Measurements from ENCODE around the gene CACNA2D2.

Gene CACNA2D2

GRCh38 chr3:50493623-50494022, 9.8 kb downstream of the CACNA2D2 start:
- TF ChIP-seq EZH2phosphoT487 (IDR thresholded peaks at IDR 0.05; ENCODE audit: low read length) = no peak
- no peak for TF ChIP-seq EZH2 (optimal IDR thresholded peaks at IDR 0.05; ENCODE audit: low read depth, low read length)
- TF ChIP-seq, protein P1, sequence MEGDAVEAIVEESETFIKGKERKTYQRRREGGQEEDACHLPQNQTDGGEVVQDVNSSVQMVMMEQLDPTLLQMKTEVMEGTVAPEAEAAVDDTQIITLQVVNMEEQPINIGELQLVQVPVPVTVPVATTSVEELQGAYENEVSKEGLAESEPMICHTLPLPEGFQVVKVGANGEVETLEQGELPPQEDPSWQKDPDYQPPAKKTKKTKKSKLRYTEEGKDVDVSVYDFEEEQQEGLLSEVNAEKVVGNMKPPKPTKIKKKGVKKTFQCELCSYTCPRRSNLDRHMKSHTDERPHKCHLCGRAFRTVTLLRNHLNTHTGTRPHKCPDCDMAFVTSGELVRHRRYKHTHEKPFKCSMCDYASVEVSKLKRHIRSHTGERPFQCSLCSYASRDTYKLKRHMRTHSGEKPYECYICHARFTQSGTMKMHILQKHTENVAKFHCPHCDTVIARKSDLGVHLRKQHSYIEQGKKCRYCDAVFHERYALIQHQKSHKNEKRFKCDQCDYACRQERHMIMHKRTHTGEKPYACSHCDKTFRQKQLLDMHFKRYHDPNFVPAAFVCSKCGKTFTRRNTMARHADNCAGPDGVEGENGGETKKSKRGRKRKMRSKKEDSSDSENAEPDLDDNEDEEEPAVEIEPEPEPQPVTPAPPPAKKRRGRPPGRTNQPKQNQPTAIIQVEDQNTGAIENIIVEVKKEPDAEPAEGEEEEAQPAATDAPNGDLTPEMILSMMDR (IDR thresholded peaks at IDR 0.05; ENCODE audit: low read length) = no peak
- H3F3A ChIP-seq (ENCODE audit: insufficient read depth, low read length) = no peaks in the 10 kb centered on the region
- H3K4me1 ChIP-seq (ENCODE audit: low read length) = no peaks in the 10 kb centered on the region
- no peak overlapping the region for H2AFZ ChIP-seq (ENCODE audit: low read length)
- no peaks in the 10 kb centered on the region for H3K9me3 ChIP-seq (replicated peaks; ENCODE audit: insufficient read depth, low read length)
- no peak overlapping the region for H3K4me3 ChIP-seq (ENCODE audit: low read length)
- no peaks in the 10 kb centered on the region for H3K79me2 ChIP-seq (ENCODE audit: low read length)
- no peaks in the 10 kb centered on the region for H4K20me1 ChIP-seq (ENCODE audit: insufficient read depth, low read length)
- no peak for DNase-seq
- H3K27me3 ChIP-seq (replicated peaks; ENCODE audit: insufficient read depth, low read length) = peaks cover 55% of the 10 kb centered on the region
- no peaks in the 10 kb centered on the region for H3K9me2 ChIP-seq (replicated peaks; ENCODE audit: insufficient read depth, low read length)
- no peak overlapping the region for H3K27ac ChIP-seq (ENCODE audit: low read length)
- H3K4me2 ChIP-seq (ENCODE audit: low read depth, low read length) = no peak overlapping the region
- no peak overlapping the region for H3K9ac ChIP-seq (ENCODE audit: low read length)
- H3K36me3 ChIP-seq (replicated peaks; ENCODE audit: insufficient read depth, low read length) = no peaks in the 10 kb centered on the region

GRCh38 chr3:50493086-50493485, 10.3 kb downstream of the CACNA2D2 start:
- H2AFZ ChIP-seq (ENCODE audit: low read length) = no peak overlapping the region
- peaks cover 53% of the 10 kb centered on the region for H3K27me3 ChIP-seq (replicated peaks; ENCODE audit: insufficient read depth, low read length)
- H3K4me1 ChIP-seq (ENCODE audit: low read length) = no peaks in the 10 kb centered on the region
- no peaks in the 10 kb centered on the region for H4K20me1 ChIP-seq (ENCODE audit: insufficient read depth, low read length)
- no peak overlapping the region for H3K27ac ChIP-seq (ENCODE audit: low read length)
- TF ChIP-seq EZH2 (optimal IDR thresholded peaks at IDR 0.05; ENCODE audit: low read depth, low read length) = no peak
- no peak for TF ChIP-seq EZH2phosphoT487 (IDR thresholded peaks at IDR 0.05; ENCODE audit: low read length)
- TF ChIP-seq, protein P1 (IDR thresholded peaks at IDR 0.05; ENCODE audit: low read length) = no peak
- no peak overlapping the region for H3K4me2 ChIP-seq (ENCODE audit: low read depth, low read length)
- H3K9me2 ChIP-seq (replicated peaks; ENCODE audit: insufficient read depth, low read length) = no peaks in the 10 kb centered on the region
- H3K9me3 ChIP-seq (replicated peaks; ENCODE audit: insufficient read depth, low read length) = no peaks in the 10 kb centered on the region
- H3K9ac ChIP-seq (ENCODE audit: low read length) = no peak overlapping the region
- H3K79me2 ChIP-seq (ENCODE audit: low read length) = no peaks in the 10 kb centered on the region
- no peak overlapping the region for H3K4me3 ChIP-seq (ENCODE audit: low read length)
- no peaks in the 10 kb centered on the region for H3F3A ChIP-seq (ENCODE audit: insufficient read depth, low read length)
- no peaks in the 10 kb centered on the region for H3K36me3 ChIP-seq (replicated peaks; ENCODE audit: insufficient read depth, low read length)
- no peak for DNase-seq

- H2AFZ ChIP-seq (ENCODE audit: low read length) = no peak overlapping the region
- TF ChIP-seq EZH2phosphoT487 (IDR thresholded peaks at IDR 0.05; ENCODE audit: low read length) (no peak), EZH2 (optimal IDR thresholded peaks at IDR 0.05; ENCODE audit: low read depth, low read length) (no peak)
- TF ChIP-seq, protein P1 (IDR thresholded peaks at IDR 0.05; ENCODE audit: low read length) = no peak
These were observed 12.4 kb downstream of the CACNA2D2 start for GRCh38 chr3:50491023-50491422.

More at GRCh38 chr3:50491023-50491422, 12.4 kb downstream of the CACNA2D2 start:
- Histone ChIP-seq H3K9ac (ENCODE audit: low read length) (no peak overlapping the region), H3K4me2 (ENCODE audit: low read depth, low read length) (no peak overlapping the region), H3K9me2 (replicated peaks; ENCODE audit: insufficient read depth, low read length) (no peaks in the 10 kb centered on the region), H4K20me1 (ENCODE audit: insufficient read depth, low read length) (no peaks in the 10 kb centered on the region), H3K4me1 (ENCODE audit: low read length) (no peaks in the 10 kb centered on the region), H3K27ac (ENCODE audit: low read length) (no peak overlapping the region), H3F3A (ENCODE audit: insufficient read depth, low read length) (no peaks in the 10 kb centered on the region), H3K9me3 (replicated peaks; ENCODE audit: insufficient read depth, low read length) (no peaks in the 10 kb centered on the region), H3K79me2 (ENCODE audit: low read length) (no peaks in the 10 kb centered on the region), H3K4me3 (ENCODE audit: low read length) (no peak overlapping the region), H3K36me3 (replicated peaks; ENCODE audit: insufficient read depth, low read length) (no peaks in the 10 kb centered on the region), H3K27me3 (replicated peaks; ENCODE audit: insufficient read depth, low read length) (peaks cover 52% of the 10 kb centered on the region)
- no peak for DNase-seq
